Rectal smooth muscle tissue (tissue), 1 donor: ENCODE data around the gene GMPR2.
A peak's percentile ranks its signal among the peaks of the same experiment; 100 is the strongest.
"Not testable (repeated sequence)": the region's sequence is repeated elsewhere in the genome, so short reads cannot be mapped to it uniquely, and the experiment has no call there.

Source experiments
- H3K27ac ChIP-seq: one replicate; pipeline ENCODE4 v1.7.0; 2013; ENCODE audit warnings: low read depth, low read length, inconsistent platforms
- H3K27me3 ChIP-seq: one replicate; pipeline ENCODE4 v1.7.0; 2013; ENCODE audit warnings: low read length; ENCODE audit not compliant: control insufficient read depth, insufficient read depth
- H3K36me3 ChIP-seq: one replicate; pipeline ENCODE4 v1.7.0; 2013; ENCODE audit warnings: low read length; ENCODE audit not compliant: control insufficient read depth, insufficient read depth
- H3K4me1 ChIP-seq: one replicate; pipeline ENCODE4 v1.7.0; 2013; ENCODE audit warnings: low read length; ENCODE audit not compliant: control insufficient read depth, insufficient read depth
- H3K4me3 ChIP-seq: one replicate; pipeline ENCODE4 v1.7.0; 2013; ENCODE audit warnings: low read length
- H3K9ac ChIP-seq: one replicate; pipeline ENCODE4 v1.7.0; 2013; ENCODE audit warnings: low read length

GMPR2 gene

GRCh38 chr14:24222987-24223386 lies 9.7 kb upstream of the GMPR2 start:
- H3K36me3 ChIP-seq, H3K9ac ChIP-seq, H3K27ac ChIP-seq, H3K27me3 ChIP-seq, H3K4me3 ChIP-seq, H3K4me1 ChIP-seq: not testable (repeated sequence)

GRCh38 chr14:24224618-24225071 lies 8.1 kb upstream of the GMPR2 start:
- H3K9ac ChIP-seq = no peak overlapping the region
- no peaks in the 10 kb centered on the region for H3K4me1 ChIP-seq
- H3K27me3 ChIP-seq = no peaks in the 10 kb centered on the region
- H3K4me3 ChIP-seq = no peak overlapping the region
- H3K36me3 ChIP-seq = no peaks in the 10 kb centered on the region
- no peak overlapping the region for H3K27ac ChIP-seq

- H3K27ac ChIP-seq = no peak overlapping the region
- H3K27me3 ChIP-seq = no peaks in the 10 kb centered on the region
- no peaks in the 10 kb centered on the region for H3K36me3 ChIP-seq
- H3K4me3 ChIP-seq = no peak overlapping the region
- H3K9ac ChIP-seq = no peak overlapping the region
- H3K4me1 ChIP-seq = peaks cover 4% of the 10 kb centered on the region
Measured at GRCh38 chr14:24226473-24226872, 6.3 kb upstream of the GMPR2 start.

GRCh38 chr14:24228902-24229301 lies 3.8 kb upstream of the GMPR2 start:
- Histone ChIP-seq H3K9ac (no peak overlapping the region), H3K27ac (no peak overlapping the region), H3K4me3 (no peak overlapping the region), H3K27me3 (no peaks in the 10 kb centered on the region), H3K36me3 (no peaks in the 10 kb centered on the region), H3K4me1 (peaks cover 13% of the 10 kb centered on the region)

- peak overlapping the region; percentile 91 for H3K4me3 ChIP-seq
- H3K4me1 ChIP-seq = peaks cover 13% of the 10 kb centered on the region
- peak overlapping the region; percentile 54 for H3K9ac ChIP-seq
- H3K36me3 ChIP-seq = peaks cover 3% of the 10 kb centered on the region
- peak overlapping the region; percentile 93 for H3K27ac ChIP-seq
- no peaks in the 10 kb centered on the region for H3K27me3 ChIP-seq
Measured at GRCh38 chr14:24231263-24232120, 1.2 kb upstream of the GMPR2 start.

- Histone ChIP-seq H3K9ac (peak within 1 kb of the TSS; percentile 84), H3K27me3 (no peaks in the 10 kb centered on the region), H3K27ac (peak within 1 kb of the TSS; percentile 93), H3K36me3 (peaks cover 7% of the 10 kb centered on the region), H3K4me1 (peaks cover 13% of the 10 kb centered on the region), H3K4me3 (peak within 1 kb of the TSS; percentile 91)
Measured at GRCh38 chr14:24232121-24232644, 546 bp upstream of the GMPR2 start, which contains the start of gene NEDD8. Gene NEDD8, minus strand, starts transcription at chr14:24232367. Its CDS starts 100 bp downstream, at chr14:24232267.

GRCh38 chr14:24233538-24233866 lies 773 bp downstream of the GMPR2 start:
- Histone ChIP-seq H3K4me3 (peak overlapping the region; percentile 91), H3K27me3 (no peaks in the 10 kb centered on the region), H3K9ac (peak overlapping the region; percentile 25), H3K36me3 (peaks cover 15% of the 10 kb centered on the region), H3K27ac (peak overlapping the region; percentile 93), H3K4me1 (peaks cover 13% of the 10 kb centered on the region)

GRCh38 chr14:24234095-24235005 lies 1.6 kb downstream of the GMPR2 start:
- Histone ChIP-seq H3K4me3 (no peak overlapping the region), H3K9ac (no peak overlapping the region), H3K36me3 (peaks cover 22% of the 10 kb centered on the region), H3K27me3 (no peaks in the 10 kb centered on the region), H3K4me1 (peaks cover 13% of the 10 kb centered on the region), H3K27ac (no peak overlapping the region)

GRCh38 chr14:24235804-24236688 lies 3.3 kb downstream of the GMPR2 start:
- Histone ChIP-seq H3K4me3 (no peak overlapping the region), H3K4me1 (peaks cover 22% of the 10 kb centered on the region), H3K36me3 (peaks cover 35% of the 10 kb centered on the region), H3K9ac (no peak overlapping the region), H3K27me3 (no peaks in the 10 kb centered on the region), H3K27ac (no peak overlapping the region)

GRCh38 chr14:24236689-24237462 lies 4.1 kb downstream of the GMPR2 start:
- peaks cover 17% of the 10 kb centered on the region for H3K4me1 ChIP-seq
- H3K9ac ChIP-seq = no peak overlapping the region
- H3K36me3 ChIP-seq = peaks cover 36% of the 10 kb centered on the region
- H3K27me3 ChIP-seq = no peaks in the 10 kb centered on the region
- no peak overlapping the region for H3K4me3 ChIP-seq
- no peak overlapping the region for H3K27ac ChIP-seq

- H3K27me3 ChIP-seq = no peaks in the 10 kb centered on the region
- H3K36me3 ChIP-seq = peaks cover 36% of the 10 kb centered on the region
- H3K9ac ChIP-seq = no peak overlapping the region
- H3K27ac ChIP-seq = no peak overlapping the region
- peaks cover 17% of the 10 kb centered on the region for H3K4me1 ChIP-seq
- no peak overlapping the region for H3K4me3 ChIP-seq
Measured at GRCh38 chr14:24237463-24237955, 4.8 kb downstream of the GMPR2 start.
